Panc1 (cell line): ENCODE results near the gene METAP1.

Experiments
- CTCF ChIP-seq: fragments of 450-650 bp; IDR thresholded peaks from 2 replicates; pipeline ENCODE4 v1.5.1; 2017; ENCODE audit warnings: mild to moderate bottlenecking
- POLR2AphosphoS5 ChIP-seq: IDR thresholded peaks from 2 replicates; pipeline ENCODE4 v1.6.1; 2012; ENCODE audit warnings: mild to moderate bottlenecking, low read depth, low read length, moderate library complexity
- REST ChIP-seq, 2 experiments: IDR thresholded peaks; 2 replicates each; pipeline ENCODE4 v1.6.1; 2011 to 2012; ENCODE audit warnings: low read depth in 2 of 2, control low read depth in 1 of 2, low read length in 1 of 2, mild to moderate bottlenecking in 1 of 2, moderate library complexity in 1 of 2; ENCODE audit not compliant: insufficient read depth in 1 of 2
- TCF7L2 ChIP-seq: IDR thresholded peaks from 2 replicates; pipeline ENCODE4 v1.6.1; 2011; ENCODE audit warnings: mild to moderate bottlenecking, low read depth, low read length, inconsistent platforms

GRCh38 chr4:99088023-99088449 is 92.5 kb downstream of the METAP1 start:
- TF ChIP-seq CTCF (no peak), POLR2AphosphoS5 (no peak), REST (IDR thresholded peaks at IDR 0.05; ENCODE audit: insufficient read depth in 1 of 2, low read depth in 2 of 2, low read length in 1 of 2) (no peak), TCF7L2 (no peak)
